Left cardiac atrium (tissue), 4 donors: ENCODE data around the gene CYFIP1. TPM values are rescaled to one million over a fixed set of nuclear protein-coding genes. Genes with fewer than 3 reads are reported as not detected.

Source experiments
- ATAC-seq, 2 donors: fragments of 200-7000 bp; cut with Tn5 transposase; one replicate each; pipeline ENCODE4 v1.9.1; 2020; ENCODE audit warnings: mild to moderate bottlenecking in 2 of 2, moderate library complexity in 2 of 2
- DNase-seq: peaks from one replicate; pipeline ENCODE4 v3.0.0-alpha.2; 2020
- intact Hi-C, 2 donors: fragments of 100-400 bp; cut with DNase I; formaldehyde crosslinking; loops; one replicate each; pipeline versions ENCODE4 v1.14.1 to v1.15.1; 2022 to 2023
- total RNA-seq, 2 donors: library from RNA; stranded (reverse); fragmentation: NEBNext Ultra II Directional; extraction: Animal tissue kit (Norgen Biotek cat#: 25700); gene quantifications; one replicate each; pipeline ENCODE4 v1.2.1, GENCODE V29; 2021
- donor health status: DM: no; HTN: yes; CAD: no.
- donor health status: DM: no; HTN: yes; CAD: no; lungs with severe emphysema.
- donor health status: DM: yes; HTN: yes; CAD: no.
- donor health status: Dilated cardiomyopathy.

The CYFIP1 gene
- total RNA-seq, 2 donors from 2014 or later = 44.9 to 49.4 TPM

DNA sequence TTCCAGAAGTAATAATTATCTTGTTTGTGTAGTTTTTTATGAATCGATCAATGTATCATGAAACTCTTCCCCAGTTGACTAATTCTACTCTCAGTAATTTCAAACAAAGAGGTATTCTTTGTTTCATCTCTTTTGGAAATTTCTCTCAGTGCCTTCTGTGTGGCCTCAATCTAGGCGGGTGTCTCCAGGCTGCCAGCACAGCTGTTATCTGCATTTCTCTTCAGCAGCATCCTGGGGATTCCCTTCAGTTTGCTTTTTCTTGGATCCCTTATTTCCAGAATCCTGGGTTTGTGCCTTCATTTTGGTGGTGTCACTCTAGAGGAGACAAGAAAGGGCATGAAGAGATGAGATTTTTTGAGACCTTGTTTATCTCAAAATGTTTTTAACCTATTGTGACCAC lies 119.0 kb downstream of the CYFIP1 start:
- DNase-seq = no peak
- intact Hi-C loops = no loop called here

DNA sequence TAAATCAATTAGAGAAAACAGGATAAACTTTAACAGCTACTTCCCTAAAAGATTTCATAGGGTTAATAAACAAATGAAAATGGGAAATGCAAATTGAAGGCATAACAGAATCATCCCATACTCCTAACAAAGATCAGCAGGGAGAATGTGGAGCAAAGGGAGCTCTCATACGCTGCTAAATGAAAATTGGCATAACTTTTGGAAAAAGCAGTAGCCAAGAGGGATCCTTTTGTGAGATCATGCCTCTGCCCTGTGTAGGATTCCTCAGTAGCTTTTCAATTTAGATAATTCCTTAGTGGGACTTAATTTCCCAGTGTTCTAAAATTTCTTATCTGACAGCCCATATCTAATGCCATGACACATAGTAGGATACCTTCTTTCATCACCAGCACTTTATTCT lies 123.5 kb downstream of the CYFIP1 start:
- intact Hi-C loops = no loop called here
- ATAC-seq (peak in 1 of 2 donors; percentile 50), DNase-seq (no peak)

More for the DNA sequence above, 119.0 kb downstream of the CYFIP1 start:
- no peak for ATAC-seq

DNA sequence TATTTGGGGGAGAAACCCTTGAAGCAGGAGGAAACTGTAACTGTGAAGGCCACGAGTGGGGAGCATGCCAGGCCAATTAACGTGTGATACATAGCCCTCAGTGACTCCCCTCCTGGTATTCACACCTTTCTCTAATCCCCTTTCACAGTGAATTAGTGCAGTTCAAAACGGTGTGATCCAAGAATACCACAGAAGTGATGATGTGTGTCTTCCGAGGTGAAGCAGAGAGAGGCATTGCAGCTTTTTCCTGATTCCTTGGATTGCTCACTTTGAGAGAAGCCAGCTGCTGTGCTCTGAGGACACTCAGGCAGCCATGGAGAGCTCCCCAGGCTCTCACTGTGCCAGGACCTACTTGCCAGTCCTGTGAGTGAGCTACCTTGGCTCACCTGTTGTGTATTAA lies 124.4 kb downstream of the CYFIP1 start:
- intact Hi-C loops = no loop called here
- ATAC-seq (peak in 1 of 2 donors; percentile 30), DNase-seq (no peak)

DNA sequence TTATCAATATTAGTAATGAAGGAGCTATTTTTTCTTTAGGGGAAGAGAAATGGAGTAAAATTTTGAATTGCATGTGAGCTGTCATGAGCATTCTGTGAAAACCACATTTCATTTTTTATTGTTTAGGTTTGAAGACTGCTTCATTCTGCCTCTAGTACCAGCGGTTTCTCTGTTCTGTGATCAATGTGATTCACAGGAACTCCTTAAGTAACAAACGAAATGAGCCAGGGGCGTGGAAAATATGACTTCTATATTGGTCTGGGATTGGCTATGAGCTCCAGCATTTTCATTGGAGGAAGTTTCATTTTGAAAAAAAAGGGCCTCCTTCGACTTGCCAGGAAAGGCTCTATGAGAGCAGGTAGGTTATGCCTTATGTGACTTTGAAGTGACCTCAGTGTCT lies 128.7 kb downstream of the CYFIP1 start:
- intact Hi-C loops = no loop called here
- DNase-seq = no peak
- no peak for ATAC-seq

DNA sequence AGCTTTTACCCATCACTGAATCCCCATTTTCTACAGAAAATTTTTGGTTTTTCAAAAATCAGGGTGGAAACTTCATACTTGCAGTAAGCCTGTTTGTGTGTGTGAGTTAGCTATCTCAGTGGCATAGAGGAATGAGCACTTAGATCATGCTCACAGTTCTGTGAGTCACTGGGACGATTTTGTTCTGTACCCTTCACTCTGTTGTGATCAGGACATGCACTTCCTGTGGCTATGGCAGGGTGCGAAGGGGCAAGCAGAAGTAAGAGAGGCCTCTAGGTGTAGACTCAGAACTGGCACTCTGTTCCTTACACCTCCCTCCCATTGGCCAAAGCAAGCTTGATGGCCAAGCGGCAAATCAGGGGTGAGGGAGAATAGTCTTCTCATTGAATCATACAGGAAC lies 130.1 kb downstream of the CYFIP1 start:
- DNase-seq (no peak), ATAC-seq (peak in 1 of 2 donors; percentile 81)
- intact Hi-C loops = no loop called here

DNA sequence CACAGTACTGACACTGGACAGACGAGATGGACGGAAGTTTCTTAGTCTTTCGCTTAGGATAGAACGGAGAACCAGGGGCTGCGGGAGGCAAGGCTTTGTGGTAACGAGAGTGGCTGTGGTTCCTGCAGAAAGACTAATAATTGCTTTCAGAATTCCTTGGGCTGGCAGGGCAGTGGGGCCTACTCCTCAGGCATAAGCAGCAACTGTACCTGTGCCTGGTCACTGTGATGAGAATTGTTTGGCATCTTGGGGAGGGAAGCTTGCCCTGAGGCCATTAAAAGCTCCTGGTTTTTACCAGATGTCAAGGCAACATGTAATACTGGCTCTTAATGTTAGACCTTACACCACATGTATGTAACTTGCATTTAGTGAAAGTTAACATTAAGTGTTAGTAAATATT lies 134.1 kb downstream of the CYFIP1 start:
- no peak for ATAC-seq
- intact Hi-C loops = loop anchor here in 1 of 2 donors (10.0 kb wide), 1 partner anchor 59 kb away; no protein-coding TSS in a partner anchor
- DNase-seq = no peak

DNA sequence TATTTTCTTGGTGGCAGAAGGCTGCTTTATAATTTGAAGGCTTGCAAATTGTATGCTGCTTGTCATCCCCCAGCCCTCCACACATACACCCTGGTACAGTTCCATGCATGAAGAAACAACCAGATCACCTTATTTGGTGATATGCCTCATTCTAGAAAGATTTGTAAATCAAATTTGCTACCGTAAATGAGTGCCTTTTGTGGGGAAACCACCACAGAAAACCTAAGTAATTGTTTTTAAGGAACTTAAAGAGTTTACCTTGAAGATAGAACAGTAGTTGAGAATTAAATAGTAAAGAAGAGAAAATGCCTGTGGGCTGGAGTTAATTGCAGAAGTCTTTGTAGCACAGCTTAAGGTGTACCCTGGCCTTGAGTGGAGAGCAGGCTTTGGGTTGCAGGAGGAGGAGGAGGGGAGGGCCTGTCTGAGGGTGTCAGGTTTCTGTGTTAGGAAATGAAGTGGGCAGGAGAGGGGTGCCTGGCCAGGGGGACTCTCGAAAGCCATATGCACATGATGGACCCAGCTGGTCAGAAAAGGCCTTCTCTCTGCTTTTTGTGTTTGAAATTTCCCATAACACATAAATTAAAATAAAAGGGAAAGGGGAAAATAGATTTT lies 134.8 kb downstream of the CYFIP1 start:
- intact Hi-C loops = loop anchor here in 1 of 2 donors (10.0 kb wide), 1 partner anchor 59 kb away; no protein-coding TSS in a partner anchor
- no peak for ATAC-seq
- DNase-seq = no peak

DNA sequence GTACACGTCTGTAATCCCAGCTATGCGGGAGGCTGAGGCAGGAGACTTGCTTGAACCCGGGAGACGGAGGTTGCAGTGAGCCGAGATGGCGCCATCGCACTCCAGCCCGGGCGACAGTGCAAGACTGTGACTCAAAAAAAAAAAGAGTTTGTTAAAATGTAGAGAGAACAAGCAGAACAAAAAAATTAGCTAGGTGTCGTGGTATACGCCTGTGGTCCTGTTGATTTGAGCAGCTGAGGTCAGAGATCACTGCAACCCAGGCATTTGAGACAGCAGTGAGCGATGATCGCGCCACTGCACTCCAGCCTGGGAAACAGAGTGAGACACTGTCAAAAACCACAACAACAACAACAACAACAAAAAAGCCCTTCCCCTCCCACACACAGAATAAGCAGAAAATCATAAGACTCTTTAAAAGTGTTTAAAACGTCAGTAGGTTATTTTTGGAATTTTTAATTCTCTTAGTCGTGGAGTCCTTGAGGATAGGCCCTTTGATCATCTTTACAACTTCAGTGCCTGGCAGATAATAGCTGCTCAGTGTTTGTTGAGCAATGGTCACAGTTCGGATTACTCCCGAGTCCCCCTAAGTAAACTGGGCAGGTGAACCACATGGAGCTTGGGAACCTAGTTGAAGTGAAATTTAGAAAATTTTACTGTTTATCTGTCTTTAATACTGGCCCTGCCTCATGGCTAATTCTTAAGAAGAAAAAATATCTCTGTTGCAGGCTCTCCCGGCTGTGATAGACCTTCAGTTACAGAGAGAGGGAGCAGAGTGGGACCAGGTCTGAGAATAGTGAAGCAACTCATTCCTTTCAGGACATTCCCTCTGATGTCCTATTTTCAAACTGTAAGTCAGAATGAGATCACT lies 135.5 kb downstream of the CYFIP1 start:
- ATAC-seq (no peak), DNase-seq (no peak)
- intact Hi-C loops = loop anchor here in 1 of 2 donors (10.0 kb wide), 1 partner anchor 60 kb away; no protein-coding TSS in a partner anchor

DNA sequence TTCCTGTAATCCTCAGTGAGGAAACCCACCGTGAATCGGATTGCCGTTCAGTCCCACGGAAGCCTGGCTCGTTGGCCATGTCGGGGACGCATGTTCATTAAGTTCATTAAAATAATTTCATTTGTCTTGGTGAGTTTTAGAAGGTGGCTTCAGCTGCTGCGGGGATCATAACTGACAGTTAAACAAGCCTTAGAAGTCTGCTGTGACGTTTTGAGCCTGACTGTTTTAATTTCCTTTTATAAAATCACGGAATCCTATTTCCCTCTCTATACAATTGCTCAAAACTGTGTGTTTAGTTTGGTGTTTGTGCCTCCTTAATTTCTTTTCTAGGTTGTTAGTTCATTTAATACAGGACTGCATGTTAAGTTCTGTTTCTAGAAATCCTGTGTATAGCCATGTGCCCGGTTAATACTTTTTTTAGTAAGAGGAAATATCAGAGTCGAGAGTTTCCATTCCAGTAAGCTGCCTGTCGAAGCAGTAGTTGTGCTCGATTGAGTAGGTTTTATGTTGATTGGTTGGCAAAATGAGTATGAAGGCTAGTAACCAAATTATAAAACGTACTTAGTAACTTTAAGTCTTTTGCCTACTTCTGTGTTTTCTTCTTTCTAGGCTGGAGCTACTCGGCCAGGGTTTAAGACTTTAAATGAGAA lies 141.0 kb downstream of the CYFIP1 start:
- no peak for ATAC-seq
- intact Hi-C loops = loop anchor here in 1 of 2 donors (5.0 kb wide), 1 partner anchor 52 kb away; the partner anchor contains the start of gene NIPA1
- DNase-seq = no peak

DNA sequence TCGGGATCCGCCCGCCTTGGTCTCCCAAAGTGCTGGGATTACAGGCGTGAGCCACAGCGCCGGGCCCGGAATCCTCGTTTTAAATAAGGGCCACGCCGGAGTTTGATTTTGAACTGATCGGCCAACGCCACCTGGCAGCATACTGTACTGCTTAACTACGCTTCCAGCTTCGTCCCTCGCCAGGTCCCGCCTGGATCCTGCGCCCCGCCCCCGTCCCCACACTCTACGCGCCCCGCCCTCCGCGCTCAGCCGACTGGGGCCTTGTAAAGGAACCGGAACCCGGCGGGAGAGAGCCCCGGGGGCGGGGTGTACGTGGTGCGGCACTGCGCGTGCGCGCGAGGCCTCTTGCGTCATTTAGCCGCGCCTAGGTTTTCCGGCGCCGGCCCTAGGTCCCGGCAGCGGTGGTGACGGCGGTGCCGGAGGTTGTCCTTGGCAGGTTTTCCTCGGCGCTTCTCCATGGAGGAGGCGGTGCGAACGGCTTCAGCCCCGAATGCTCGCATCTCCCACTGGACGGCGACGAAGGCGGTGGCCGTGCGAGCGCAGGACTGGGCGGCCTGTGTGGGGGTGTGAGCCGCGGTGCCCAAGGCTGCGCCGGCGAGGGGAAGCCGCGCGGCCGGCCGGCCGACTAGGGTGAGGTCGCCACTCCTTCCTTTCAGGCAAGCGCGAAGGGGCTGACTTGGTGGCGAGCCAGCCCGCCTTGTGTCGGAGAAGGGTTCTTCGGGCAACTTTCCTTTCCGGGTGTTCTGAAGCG lies 141.7 kb downstream of the CYFIP1 start, which contains the start of gene NIPA2:
Gene NIPA2 (plus strand): TSS at position 375 of the 751 bp plus-strand sequence. CDS start 13,066 bp downstream, outside the sequence.
- intact Hi-C loops = loop anchor here in 1 of 2 donors (5.0 kb wide), 1 partner anchor 51 kb away; the partner anchor contains the start of gene NIPA1
- peak; percentile 98 to 99 for ATAC-seq
- DNase-seq = peak; percentile 98

DNA sequence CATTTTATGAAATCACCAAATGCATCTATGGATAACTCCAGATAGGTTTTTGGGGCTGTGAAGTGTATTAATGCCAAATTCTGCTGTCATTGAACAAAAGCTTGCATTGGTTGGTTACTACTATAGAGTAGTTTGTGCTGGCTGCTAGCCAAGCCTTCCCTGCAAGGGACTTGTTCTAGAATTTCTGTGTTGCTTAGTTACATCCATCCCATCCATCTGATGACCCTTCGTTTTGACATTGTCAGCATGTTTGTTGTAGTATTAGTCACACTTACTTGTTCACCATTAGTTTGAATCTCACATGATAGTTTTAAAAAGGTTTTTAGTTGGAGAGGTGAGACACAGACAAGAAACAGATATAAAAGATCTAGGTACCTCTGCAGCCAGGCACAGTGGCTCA lies 148.7 kb downstream of the CYFIP1 start:
- ATAC-seq = no peak
- intact Hi-C loops = no loop called here
- DNase-seq = no peak

DNA sequence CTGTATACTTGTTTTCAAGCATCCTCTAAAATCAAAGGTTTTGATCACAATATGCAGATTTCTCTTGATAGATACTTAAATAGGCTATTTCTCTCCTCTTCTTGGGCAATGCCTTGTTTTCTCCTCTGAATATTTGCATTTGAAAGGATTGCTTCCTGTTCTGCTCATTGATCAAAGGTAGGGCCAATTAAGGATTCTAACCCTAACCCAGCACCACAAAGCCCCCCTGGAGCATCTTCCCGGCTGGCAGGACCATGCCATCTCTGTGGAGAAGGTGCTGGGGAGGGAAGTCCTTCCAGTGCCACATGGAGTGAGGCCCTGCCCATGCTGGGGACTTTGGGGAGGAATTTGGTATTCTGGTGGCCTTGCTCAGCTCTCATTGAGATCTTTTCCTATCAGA lies 153.0 kb downstream of the CYFIP1 start:
- ATAC-seq = no peak
- intact Hi-C loops = no loop called here
- DNase-seq = no peak

DNA sequence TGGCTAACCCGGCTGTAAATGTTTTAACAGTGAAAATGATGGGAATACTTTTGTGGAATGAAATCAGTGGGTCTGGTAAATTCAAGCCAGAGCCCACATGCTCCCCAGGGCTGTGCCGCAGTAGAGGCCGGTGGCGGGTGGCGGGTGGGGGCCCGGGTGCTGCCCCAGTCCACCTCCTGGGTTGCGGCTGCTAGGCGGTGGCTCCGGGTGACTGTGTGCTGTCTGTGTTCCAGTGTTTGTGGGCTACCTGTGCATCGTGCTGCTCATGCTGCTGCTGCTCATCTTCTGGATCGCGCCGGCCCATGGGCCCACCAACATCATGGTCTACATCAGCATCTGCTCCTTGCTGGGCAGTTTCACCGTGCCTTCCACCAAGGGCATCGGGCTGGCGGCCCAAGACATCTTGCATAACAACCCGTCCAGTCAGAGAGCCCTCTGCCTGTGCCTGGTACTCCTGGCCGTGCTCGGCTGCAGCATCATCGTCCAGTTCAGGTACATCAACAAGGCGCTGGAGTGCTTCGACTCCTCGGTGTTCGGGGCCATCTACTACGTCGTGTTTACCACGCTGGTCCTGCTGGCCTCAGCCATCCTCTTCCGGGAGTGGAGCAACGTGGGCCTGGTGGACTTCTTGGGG lies 156.6 kb downstream of the CYFIP1 start:
- intact Hi-C loops = no loop called here
- DNase-seq = no peak
- no peak for ATAC-seq

DNA sequence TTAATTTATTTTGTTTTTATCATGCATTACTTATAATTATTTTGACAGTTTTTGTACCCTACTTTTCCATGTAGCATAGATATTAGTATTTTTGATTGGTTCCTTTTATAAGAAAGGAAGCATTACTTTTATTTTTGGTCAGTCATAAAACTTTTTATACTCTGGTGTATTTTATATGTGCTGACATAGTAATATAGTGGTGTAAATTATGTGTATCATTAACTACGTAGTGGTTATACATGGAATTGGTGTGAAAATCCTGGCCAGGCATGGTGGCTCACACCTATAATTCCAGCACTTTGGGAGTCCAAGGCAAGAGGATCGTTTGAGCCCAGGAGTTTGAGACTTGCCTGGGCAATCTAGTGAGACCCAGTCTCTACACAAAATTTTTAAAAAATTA lies 160.5 kb downstream of the CYFIP1 start:
- no peak for ATAC-seq
- no peak for DNase-seq
- intact Hi-C loops = no loop called here

Other genes with a start within 250 kb of the CYFIP1 start
- 1 to 10 TPM; 5.3 to 7.4 TPM for gene NIPA1, start 193.7 kb downstream of the CYFIP1 start, total RNA-seq
- 10 to 100 TPM; 23.7 to 35.6 TPM for gene NIPA2, start 141.7 kb downstream of the CYFIP1 start, total RNA-seq
- 10 to 100 TPM in 1 of 2 donors, 1 to 10 TPM in 1; 9.2 to 13.8 TPM for gene TUBGCP5, start 59.2 kb upstream of the CYFIP1 start, total RNA-seq
- not detected for gene GOLGA6L1, start 156.5 kb upstream of the CYFIP1 start, total RNA-seq